Upper lobe of left lung (tissue), 6 donors: Measurements from ENCODE around the gene LARGE1. TPM values are rescaled to one million over a fixed set of nuclear protein-coding genes. Genes with fewer than 3 reads are reported as not detected.

ENCODE experiments used
- ATAC-seq, 2 donors: fragments of 200-7000 bp; cut with Tn5 transposase; one replicate each; pipeline ENCODE4 v1.9.1; 2022; ENCODE audit warnings: mild to moderate bottlenecking in 2 of 2, moderate library complexity in 2 of 2; ENCODE audit not compliant: low FRiP score in 2 of 2
- DNase-seq, 2 donors: peaks; one replicate each; pipeline ENCODE4 v3.0.0-alpha.2; 2019 to 2020
- H3K27ac ChIP-seq, 4 donors: fragments of 200-600 bp; sonication (generic); one replicate each; pipeline ENCODE4 v1.5.1; 2016 to 2019
- H3K27me3 ChIP-seq, 4 donors: fragments of 200-600 bp; sonication (generic); one replicate each; pipeline ENCODE4 v1.5.1; 2017 to 2019
- H3K36me3 ChIP-seq, 4 donors: fragments of 200-600 bp; sonication (generic); one replicate each; pipeline ENCODE4 v1.5.1; 2016 to 2019
- H3K4me1 ChIP-seq, 4 donors: fragments of 200-600 bp; sonication (generic); one replicate each; pipeline ENCODE4 v1.5.1; 2018 to 2019
- H3K4me3 ChIP-seq, 4 donors: fragments of 200-600 bp; sonication (generic); one replicate each; pipeline ENCODE4 v1.5.1; 2017 to 2019; ENCODE audit warnings: mild to moderate bottlenecking in 2 of 4, moderate library complexity in 1 of 4
- H3K9me3 ChIP-seq, 4 donors: fragments of 200-600 bp; sonication (generic); one replicate each; pipeline ENCODE4 v1.5.1; 2018 to 2019
- CTCF ChIP-seq, 6 experiments: fragments of 450-650 bp in 4 of 6; fragments of 200-600 bp in 2 of 6; sonication (generic) in 2 of 6; IDR thresholded peaks; one replicate each; pipeline ENCODE4 v1.5.1; 2016 to 2019; ENCODE audit warnings: antibody characterized with exemption in 6 of 6
- EP300 ChIP-seq, 4 donors: sonication (generic); formaldehyde crosslinking; IDR thresholded peaks; one replicate each; pipeline ENCODE4 v1.5.1; 2017; ENCODE audit warnings: antibody characterized with exemption in 4 of 4, control low read depth in 2 of 4
- POLR2A ChIP-seq, 4 donors: fragments of 450-650 bp; IDR thresholded peaks; one replicate each; pipeline ENCODE4 v1.5.1; 2016 to 2017; ENCODE audit warnings: antibody characterized with exemption in 4 of 4, mild to moderate bottlenecking in 2 of 4
- POLR2AphosphoS5 ChIP-seq, 2 donors: sonication (generic); formaldehyde crosslinking; IDR thresholded peaks; one replicate each; pipeline ENCODE4 v1.5.1; 2017; ENCODE audit warnings: antibody characterized with exemption in 2 of 2
- WGBS, 2 donors: methylation state at CpG; one replicate each; pipeline ENCODE4 v1.1.5; 2017 to 2018; 5-methylcytosine and 5-hydroxymethylcytosine counted together
- total RNA-seq, 6 donors: library from RNA; depleted of rRNA in 4 of 6; stranded (reverse); fragments of >200 nt in 4 of 6; gene quantifications; one replicate each; pipeline versions ENCODE4 v1.1.0 to v1.2.1, GENCODE V29; 2016 to 2021
- donor health status: DM: no; HTN: no; CAD: no; lungs with moderate emphysema.
- donor health status: DM: no; HTN: yes; CAD: no; lungs with severe emphysema.

Gene LARGE1
- total RNA-seq, 6 donors from 2014 or later = 14.0 to 56.6 (median 25.3) TPM

DNA sequence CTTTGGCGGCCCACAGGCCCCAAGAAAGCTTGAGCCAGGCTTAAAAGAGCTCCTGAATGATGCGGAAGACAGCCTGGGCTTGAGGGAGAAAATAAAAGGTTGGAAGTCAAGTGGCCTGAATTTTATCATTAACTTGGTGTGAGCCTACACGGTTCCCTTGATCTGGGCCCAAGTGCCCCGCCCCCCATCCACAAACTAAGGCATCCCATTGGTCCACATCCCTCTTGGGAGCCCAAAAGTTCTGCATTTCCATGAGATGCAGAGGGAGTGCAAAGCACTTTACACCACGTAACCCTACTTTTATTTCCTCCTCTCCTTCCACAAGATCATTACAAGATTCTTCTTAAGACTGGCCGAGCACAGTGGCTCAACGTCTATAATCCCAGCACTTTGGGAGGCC, 22.2 kb downstream of the LARGE1 start:
- Histone ChIP-seq H3K27ac (no peak overlapping the region), H3K4me3 (no peak overlapping the region), H3K9me3 (no peaks in the 10 kb centered on the region), H3K27me3 (no peaks in the 10 kb centered on the region), H3K36me3 (no peaks in the 10 kb centered on the region), H3K4me1 (peaks cover 0 to 4% (median under 1%) of the 10 kb centered on the region in 4 donors)
- no peak for TF ChIP-seq CTCF (IDR thresholded peaks at IDR 0.05)
- no peak for TF ChIP-seq POLR2A (IDR thresholded peaks at IDR 0.05)
- TF ChIP-seq POLR2AphosphoS5 (IDR thresholded peaks at IDR 0.05) = no peak
- TF ChIP-seq EP300 (IDR thresholded peaks at IDR 0.05) = no peak
- ATAC-seq (no peak), DNase-seq (no peak)
- 87 to 89% methylated on average over 7 of the region's 7 CpGs for WGBS, 2 donors

DNA sequence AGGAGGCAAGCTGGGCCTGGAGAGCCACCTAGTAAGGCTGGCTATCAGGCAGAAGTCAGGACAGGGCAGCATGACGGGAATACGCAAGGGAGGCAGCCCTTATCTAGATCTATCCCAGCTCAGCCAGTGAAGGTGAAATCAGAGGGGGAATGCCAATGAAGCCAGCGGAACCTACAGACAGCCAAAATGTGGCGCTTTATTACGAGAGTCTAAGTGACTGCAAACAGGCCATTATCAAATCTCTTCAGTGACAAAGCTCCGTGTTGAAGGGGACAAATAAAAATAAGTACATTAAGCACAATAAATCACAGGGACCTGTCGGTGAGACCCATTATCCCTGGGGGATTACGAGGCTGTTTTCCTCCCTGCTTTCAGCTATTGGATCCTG, 22.8 kb downstream of the LARGE1 start:
- Histone ChIP-seq H3K9me3 (no peaks in the 10 kb centered on the region), H3K4me1 (peaks cover 0 to under 1% (median 0%) of the 10 kb centered on the region in 4 donors), H3K27ac (no peak overlapping the region), H3K36me3 (no peaks in the 10 kb centered on the region), H3K27me3 (no peaks in the 10 kb centered on the region), H3K4me3 (no peak overlapping the region)
- DNase-seq = no peak
- ATAC-seq = no peak
- 89 to 91% methylated on average over 8 of the region's 8 CpGs for WGBS, 2 donors
- no peak for TF ChIP-seq POLR2AphosphoS5 (IDR thresholded peaks at IDR 0.05)
- TF ChIP-seq POLR2A (IDR thresholded peaks at IDR 0.05) = no peak
- no peak for TF ChIP-seq EP300 (IDR thresholded peaks at IDR 0.05)
- no peak for TF ChIP-seq CTCF (IDR thresholded peaks at IDR 0.05)

DNA sequence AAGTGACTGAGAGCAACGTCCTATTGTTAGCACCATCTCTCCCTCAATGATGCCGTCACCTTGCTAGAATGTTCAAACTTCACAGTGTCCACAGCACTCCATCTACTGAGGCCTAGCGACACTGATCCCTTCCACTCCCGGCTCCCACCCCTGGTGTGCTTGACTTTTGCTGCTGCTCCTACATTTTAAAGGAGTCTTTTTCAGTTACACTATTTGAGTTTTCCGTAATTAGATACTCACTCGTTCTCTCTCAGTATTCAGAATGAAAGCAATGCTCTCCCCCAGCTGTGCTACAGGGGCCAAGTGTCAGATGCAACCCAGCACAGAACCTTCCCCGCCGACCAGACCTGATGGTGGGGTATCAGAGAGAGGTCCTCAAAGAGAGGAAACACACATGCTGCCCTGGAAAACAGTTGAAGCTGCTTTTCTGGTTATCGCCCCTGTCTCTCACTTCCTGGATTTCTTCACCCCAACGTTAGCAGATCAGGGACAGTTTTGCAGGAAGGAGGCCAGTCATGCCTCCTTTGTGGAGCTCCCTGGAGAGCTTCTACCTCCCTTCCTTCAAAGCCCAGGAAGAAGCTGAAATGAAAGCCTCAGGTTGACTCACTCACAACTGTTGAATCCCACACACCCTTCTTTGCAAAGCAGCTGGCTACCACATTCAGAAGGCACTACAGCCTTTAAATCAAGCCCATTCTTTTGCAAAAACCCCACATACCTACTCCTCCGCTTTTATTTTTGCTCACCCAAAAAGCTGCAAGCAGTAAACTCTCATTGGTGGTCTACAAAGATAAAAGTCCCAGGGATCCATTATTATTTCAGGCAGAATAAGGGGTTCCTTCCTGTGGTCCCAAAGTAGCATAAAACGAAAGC, 23.5 kb downstream of the LARGE1 start:
- WGBS, 2 donors = 75 to 77% methylated on average over 12 of the region's 12 CpGs
- Histone ChIP-seq H3K9me3 (no peaks in the 10 kb centered on the region), H3K27me3 (no peaks in the 10 kb centered on the region), H3K36me3 (no peaks in the 10 kb centered on the region), H3K4me3 (no peak overlapping the region), H3K27ac (no peak overlapping the region), H3K4me1 (peaks cover 0 to 4% (median 0%) of the 10 kb centered on the region in 4 donors)
- ATAC-seq (no peak), DNase-seq (no peak)
- TF ChIP-seq POLR2A (IDR thresholded peaks at IDR 0.05) (no peak), EP300 (IDR thresholded peaks at IDR 0.05) (no peak), POLR2AphosphoS5 (IDR thresholded peaks at IDR 0.05) (no peak), CTCF (IDR thresholded peaks at IDR 0.05) (no peak)

GRCh38 chr22:33896154-33896553, 24.1 kb downstream of the LARGE1 start:
- Histone ChIP-seq H3K36me3 (no peaks in the 10 kb centered on the region), H3K27me3 (no peaks in the 10 kb centered on the region), H3K4me1 (peaks cover 0 to 4% (median 0%) of the 10 kb centered on the region in 4 donors), H3K9me3 (no peaks in the 10 kb centered on the region), H3K4me3 (no peak overlapping the region), H3K27ac (no peak overlapping the region)
- no peak for TF ChIP-seq POLR2A (IDR thresholded peaks at IDR 0.05)
- no peak for TF ChIP-seq CTCF (IDR thresholded peaks at IDR 0.05)
- no peak for TF ChIP-seq POLR2AphosphoS5 (IDR thresholded peaks at IDR 0.05)
- no peak for TF ChIP-seq EP300 (IDR thresholded peaks at IDR 0.05)
- 92 to 95% methylated on average over 3 of the region's 3 CpGs for WGBS, 2 donors
- ATAC-seq (no peak), DNase-seq (no peak)
